ENCODE data around the gene NANOG.
"Not testable (repeated sequence)": the region's sequence is repeated elsewhere in the genome, so short reads cannot be mapped to it uniquely, and the experiment has no call there.

Gene NANOG

GRCh38 chr12:7788884-7789528, at the start of gene NANOG:
Gene NANOG, plus strand, starts transcription at chr12:7789402. Its CDS starts 213 bp downstream, at chr12:7789615.
- DNase-seq (ENCODE audit: low spot score); FAIRE-seq: not testable (repeated sequence)

- DNase-seq (ENCODE audit: low spot score) (no peak), FAIRE-seq (no peak)
These were observed 42.0 kb upstream of the NANOG start, which contains the start of gene CLEC4C for GRCh38 chr12:7747246-7747645. Gene CLEC4C, minus strand, starts transcription at chr12:7747375. Its CDS starts 27 bp downstream, at chr12:7747348.

GRCh38 chr12:7748852-7749251, 40.4 kb upstream of the NANOG start:
- FAIRE-seq (peak; percentile 5), DNase-seq (ENCODE audit: low spot score) (no peak)

- FAIRE-seq: no peak
- no peak for DNase-seq (ENCODE audit: low spot score)
These were observed 39.8 kb upstream of the NANOG start for GRCh38 chr12:7749442-7749841.

GRCh38 chr12:7750350-7750749, 38.9 kb upstream of the NANOG start:
- DNase-seq (ENCODE audit: low spot score) (no peak), FAIRE-seq (no peak)

- FAIRE-seq (no peak), DNase-seq (ENCODE audit: low spot score) (no peak)
These were observed 37.8 kb upstream of the NANOG start for GRCh38 chr12:7751394-7751793.

- FAIRE-seq; DNase-seq (ENCODE audit: low spot score): not testable (repeated sequence)
These were observed 37.0 kb upstream of the NANOG start for GRCh38 chr12:7751941-7752922.

- FAIRE-seq; DNase-seq (ENCODE audit: low spot score): not testable (repeated sequence)
These were observed 33.5 kb upstream of the NANOG start for GRCh38 chr12:7755668-7756067.

- DNase-seq (ENCODE audit: low spot score) (no peak), FAIRE-seq (no peak)
These were observed 32.2 kb upstream of the NANOG start for GRCh38 chr12:7756993-7757392.

GRCh38 chr12:7758766-7759140, 30.4 kb upstream of the NANOG start:
- FAIRE-seq: no peak

GRCh38 chr12:7769999-7770398, 19.2 kb upstream of the NANOG start:
- FAIRE-seq (no peak), DNase-seq (ENCODE audit: low spot score) (no peak)

More at GRCh38 chr12:7758766-7759140, 30.4 kb upstream of the NANOG start:
- DNase-seq (ENCODE audit: low spot score): no peak

- FAIRE-seq: no peak
These were observed 7.9 kb upstream of the NANOG start for GRCh38 chr12:7781274-7781673.

GRCh38 chr12:7782055-7782454, 7.1 kb upstream of the NANOG start:
- DNase-seq (ENCODE audit: low spot score): no peak
- no peak for FAIRE-seq

More at GRCh38 chr12:7781274-7781673, 7.9 kb upstream of the NANOG start:
- DNase-seq (ENCODE audit: low spot score): no peak

GRCh38 chr12:7783433-7783832, 5.8 kb upstream of the NANOG start:
- DNase-seq (ENCODE audit: low spot score); FAIRE-seq: not testable (repeated sequence)

- DNase-seq (ENCODE audit: low spot score) (no peak), FAIRE-seq (no peak)
These were observed 4.5 kb upstream of the NANOG start for GRCh38 chr12:7784701-7785100.

- no peak for DNase-seq (ENCODE audit: low spot score)
- FAIRE-seq: no peak
These were observed 1.5 kb upstream of the NANOG start for GRCh38 chr12:7787574-7788293.

- no peak for DNase-seq (ENCODE audit: low spot score)
- no peak for FAIRE-seq
These were observed 925 bp upstream of the NANOG start for GRCh38 chr12:7788294-7788660.

GRCh38 chr12:7793211-7793610, 4.0 kb downstream of the NANOG start:
- FAIRE-seq: no peak
- no peak for DNase-seq (ENCODE audit: low spot score)

- DNase-seq (ENCODE audit: low spot score); FAIRE-seq: not testable (repeated sequence)
These were observed 8.1 kb downstream of the NANOG start for GRCh38 chr12:7797269-7797668.

- DNase-seq (ENCODE audit: low spot score) (no peak), FAIRE-seq (no peak)
These were observed 8.6 kb downstream of the NANOG start for GRCh38 chr12:7797698-7798398.

- not testable (repeated sequence) for DNase-seq (ENCODE audit: low spot score)
- FAIRE-seq: peak; percentile 72
These were observed 9.6 kb downstream of the NANOG start for GRCh38 chr12:7798750-7799308.
